Neural progenitor cell (in vitro differentiated cells): ENCODE results near the gene YPEL4. TPM values are rescaled to one million over a fixed set of nuclear protein-coding genes. Genes with fewer than 3 reads are reported as not detected.

Source experiments
- DNase-seq: peaks from one replicate; pipeline ENCODE4 v3.0.0-alpha.2; 2016; ENCODE audit warnings: low spot score
- H2AFZ ChIP-seq: fragments of 200-600 bp; sonication (generic); replicated peaks from 2 replicates; pipeline ENCODE4 v1.6.1; 2016; ENCODE audit warnings: antibody characterized with exemption
- H3F3A ChIP-seq: fragments of 200-600 bp; sonication (generic); 2 replicates; pipeline ENCODE4 v1.6.1; 2016; ENCODE audit warnings: antibody characterized with exemption, low read depth
- H3K27ac ChIP-seq: fragments of 200-600 bp; sonication (generic); 2 replicates; pipeline ENCODE4 v1.5.1; 2016; ENCODE audit warnings: mild to moderate bottlenecking
- H3K27me3 ChIP-seq: fragments of 200-600 bp; sonication (generic); 2 replicates; pipeline ENCODE4 v1.6.1; 2016; ENCODE audit warnings: mild to moderate bottlenecking, moderate library complexity
- H3K36me3 ChIP-seq: fragments of 200-600 bp; sonication (generic); 2 replicates; pipeline ENCODE4 v1.5.1; 2016
- H3K4me1 ChIP-seq: fragments of 200-600 bp; sonication (generic); 2 replicates; pipeline ENCODE4 v1.6.1; 2016; ENCODE audit warnings: mixed run types
- H3K4me2 ChIP-seq: fragments of 200-600 bp; sonication (generic); 2 replicates; pipeline ENCODE4 v1.6.1; 2016
- H3K4me3 ChIP-seq: fragments of 200-600 bp; sonication (generic); 2 replicates; pipeline ENCODE4 v1.5.1; 2016
- H3K79me2 ChIP-seq: fragments of 200-600 bp; sonication (generic); 2 replicates; pipeline ENCODE4 v1.6.1; 2016; ENCODE audit warnings: low read depth
- H3K9ac ChIP-seq: fragments of 200-600 bp; sonication (generic); 2 replicates; pipeline ENCODE4 v1.6.1; 2016
- H3K9me3 ChIP-seq: fragments of 200-600 bp; sonication (generic); 2 replicates; pipeline ENCODE4 v1.5.1; 2016; ENCODE audit warnings: low read depth
- H4K20me1 ChIP-seq: fragments of 200-600 bp; sonication (generic); 2 replicates; pipeline ENCODE4 v1.6.1; 2016; ENCODE audit warnings: low read depth
- H3K27ac Mint-ChIP-seq: 3 replicates; pipeline ENCODE4 v1.8.0; 2021; ENCODE audit warnings: mixed read lengths
- H3K27me3 Mint-ChIP-seq: 2 replicates; pipeline ENCODE4 v1.8.0; 2022; ENCODE audit warnings: low read depth, mild to moderate bottlenecking, inconsistent platforms, moderate library complexity, mixed read lengths; ENCODE audit not compliant: insufficient read depth
- H3K36me3 Mint-ChIP-seq: 3 replicates; pipeline ENCODE4 v1.8.0; 2021; ENCODE audit warnings: mixed read lengths
- H3K4me1 Mint-ChIP-seq: 3 replicates; pipeline ENCODE4 v1.8.0; 2021; ENCODE audit warnings: mixed read lengths
- H3K4me3 Mint-ChIP-seq: 3 replicates; pipeline ENCODE4 v1.8.0; 2021; ENCODE audit warnings: mild to moderate bottlenecking, moderate library complexity, mixed read lengths
- H3K9me3 Mint-ChIP-seq: 3 replicates; pipeline ENCODE4 v1.8.0; 2020; ENCODE audit warnings: mixed read lengths
- CTCF ChIP-seq: fragments of 200-600 bp; sonication (generic); IDR thresholded peaks from 2 replicates; pipeline ENCODE4 v1.5.1; 2017; ENCODE audit warnings: antibody characterized with exemption, mild to moderate bottlenecking
- EZH2 ChIP-seq: fragments of 200-600 bp; sonication (generic); IDR thresholded peaks from 2 replicates; pipeline ENCODE4 v1.6.1; 2017; ENCODE audit warnings: antibody characterized with exemption, mild to moderate bottlenecking, moderate library complexity
- EZH2phosphoT487 ChIP-seq: fragments of 200-600 bp; sonication (generic); IDR thresholded peaks from 2 replicates; pipeline ENCODE4 v1.6.1; 2017; ENCODE audit warnings: antibody characterized with exemption
- total RNA-seq: library from RNA; depleted of rRNA; stranded (reverse); fragments of >200 nt; gene quantifications from 2 replicates; pipeline ENCODE4 v1.2.3, GENCODE V29; 2015; ENCODE audit warnings: low replicate concordance

The YPEL4 gene
- total RNA-seq, 1 donor from 2014 or later = not detected

- Histone ChIP-seq H3F3A (peaks cover 67% of the 10 kb centered on the region), H3K79me2 (no peaks in the 10 kb centered on the region), H3K9me3 (no peaks in the 10 kb centered on the region), H3K27ac (no peak overlapping the region), H3K4me1 (peaks cover 59% of the 10 kb centered on the region), H3K36me3 (no peaks in the 10 kb centered on the region), H3K9ac (no peak overlapping the region), H2AFZ (no peak overlapping the region), H4K20me1 (peaks cover 48% of the 10 kb centered on the region), H3K27me3 (peaks cover 13% of the 10 kb centered on the region), H3K4me2 (no peak overlapping the region), H3K4me3 (no peak overlapping the region)
- TF ChIP-seq CTCF = no peak
- no peak for TF ChIP-seq EZH2
- TF ChIP-seq EZH2phosphoT487 = no peak
- Mint-ChIP-seq H3K9me3 (peaks cover 2% of the 10 kb centered on the region), H3K4me3 (no peak overlapping the region), H3K4me1 (peaks cover 53% of the 10 kb centered on the region), H3K27ac (no peak overlapping the region), H3K36me3 (peaks cover 2% of the 10 kb centered on the region), H3K27me3 (peaks cover 20% of the 10 kb centered on the region)
- no peak for DNase-seq
Observed at GRCh38 chr11:57651408-57651807, 1.7 kb upstream of the YPEL4 start.

GRCh38 chr11:57650739-57651090 lies 1.0 kb upstream of the YPEL4 start:
- H3K4me1 Mint-ChIP-seq = peaks cover 59% of the 10 kb centered on the region
- no peak for DNase-seq
- H3K4me3 ChIP-seq = peak overlapping the region; percentile 45
- H3K36me3 Mint-ChIP-seq = peaks cover 2% of the 10 kb centered on the region
- no peak overlapping the region for H2AFZ ChIP-seq
- peaks cover 73% of the 10 kb centered on the region for H3F3A ChIP-seq
- H3K4me3 Mint-ChIP-seq = peak overlapping the region; percentile 21
- TF ChIP-seq EZH2phosphoT487 (no peak), CTCF (no peak), EZH2 (no peak)
- H4K20me1 ChIP-seq = peaks cover 55% of the 10 kb centered on the region
- no peak overlapping the region for H3K9ac ChIP-seq
- no peaks in the 10 kb centered on the region for H3K36me3 ChIP-seq
- no peaks in the 10 kb centered on the region for H3K9me3 ChIP-seq
- peaks cover 9% of the 10 kb centered on the region for H3K27me3 ChIP-seq
- H3K27ac ChIP-seq = no peak overlapping the region
- H3K27ac Mint-ChIP-seq = no peak overlapping the region
- H3K4me1 ChIP-seq = peaks cover 66% of the 10 kb centered on the region
- peaks cover 22% of the 10 kb centered on the region for H3K27me3 Mint-ChIP-seq
- H3K4me2 ChIP-seq = peak overlapping the region; percentile 89
- H3K79me2 ChIP-seq = peaks cover under 1% of the 10 kb centered on the region
- H3K9me3 Mint-ChIP-seq = peaks cover 2% of the 10 kb centered on the region

- peaks cover 21% of the 10 kb centered on the region for H3K27me3 Mint-ChIP-seq
- Histone ChIP-seq H3K9ac (no peak overlapping the region), H3K4me1 (peaks cover 80% of the 10 kb centered on the region), H3K36me3 (no peaks in the 10 kb centered on the region), H3K4me2 (peak overlapping the region; percentile 89), H3F3A (peaks cover 86% of the 10 kb centered on the region), H2AFZ (no peak overlapping the region), H3K27ac (peak overlapping the region; percentile 60), H4K20me1 (peaks cover 72% of the 10 kb centered on the region), H3K79me2 (peaks cover 16% of the 10 kb centered on the region), H3K9me3 (no peaks in the 10 kb centered on the region), H3K4me3 (peak overlapping the region; percentile 45), H3K27me3 (no peaks in the 10 kb centered on the region)
- H3K4me3 Mint-ChIP-seq = peak overlapping the region; percentile 82
- H3K36me3 Mint-ChIP-seq = peaks cover 2% of the 10 kb centered on the region
- peaks cover 2% of the 10 kb centered on the region for H3K9me3 Mint-ChIP-seq
- peak overlapping the region; percentile 84 for H3K27ac Mint-ChIP-seq
- DNase-seq = peak; percentile 73
- peaks cover 74% of the 10 kb centered on the region for H3K4me1 Mint-ChIP-seq
- TF ChIP-seq EZH2 (no peak), EZH2phosphoT487 (no peak), CTCF (no peak)
Observed at GRCh38 chr11:57648801-57649735, 644 bp downstream of the YPEL4 start.
